Sigmoid colon (tissue), 4 donors: Measurements from ENCODE around the gene STARD9.

ENCODE experiments used
- POLR2AphosphoS5 ChIP-seq, 4 donors: sonication (generic); formaldehyde crosslinking; IDR thresholded peaks; one replicate each; pipeline ENCODE4 v1.6.1; 2017; ENCODE audit warnings: antibody characterized with exemption in 4 of 4
- TF ChIP-seq, protein P1 (sequence below), 4 experiments: fragments of 450-650 bp in 3 of 4; fragments of 200-600 bp in 1 of 4; IDR thresholded peaks; one replicate each; pipeline ENCODE4 v1.5.1; 2016 to 2019; ENCODE audit warnings: antibody characterized with exemption in 4 of 4, mild to moderate bottlenecking in 3 of 4, moderate library complexity in 2 of 4

DNA sequence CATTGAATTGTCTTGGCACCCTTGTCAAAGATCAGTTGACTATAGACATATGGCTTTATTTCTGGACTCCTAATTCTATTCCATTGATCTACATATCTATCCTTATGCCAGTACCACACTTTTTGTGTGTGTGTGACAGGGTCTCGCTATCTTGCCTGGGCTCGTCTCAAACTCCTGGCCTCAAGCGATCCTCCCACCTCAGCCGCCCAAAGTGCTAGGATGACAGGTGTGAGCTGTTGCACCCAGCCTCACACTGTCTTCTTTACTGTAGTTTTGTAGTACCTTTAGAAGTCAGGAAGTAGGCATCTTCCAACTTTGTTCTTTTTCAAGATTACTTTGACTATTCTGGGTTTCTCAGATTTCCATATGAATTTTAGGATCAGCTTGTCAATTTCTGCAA is 137.2 kb downstream of the STARD9 start:
- TF ChIP-seq, protein P1, sequence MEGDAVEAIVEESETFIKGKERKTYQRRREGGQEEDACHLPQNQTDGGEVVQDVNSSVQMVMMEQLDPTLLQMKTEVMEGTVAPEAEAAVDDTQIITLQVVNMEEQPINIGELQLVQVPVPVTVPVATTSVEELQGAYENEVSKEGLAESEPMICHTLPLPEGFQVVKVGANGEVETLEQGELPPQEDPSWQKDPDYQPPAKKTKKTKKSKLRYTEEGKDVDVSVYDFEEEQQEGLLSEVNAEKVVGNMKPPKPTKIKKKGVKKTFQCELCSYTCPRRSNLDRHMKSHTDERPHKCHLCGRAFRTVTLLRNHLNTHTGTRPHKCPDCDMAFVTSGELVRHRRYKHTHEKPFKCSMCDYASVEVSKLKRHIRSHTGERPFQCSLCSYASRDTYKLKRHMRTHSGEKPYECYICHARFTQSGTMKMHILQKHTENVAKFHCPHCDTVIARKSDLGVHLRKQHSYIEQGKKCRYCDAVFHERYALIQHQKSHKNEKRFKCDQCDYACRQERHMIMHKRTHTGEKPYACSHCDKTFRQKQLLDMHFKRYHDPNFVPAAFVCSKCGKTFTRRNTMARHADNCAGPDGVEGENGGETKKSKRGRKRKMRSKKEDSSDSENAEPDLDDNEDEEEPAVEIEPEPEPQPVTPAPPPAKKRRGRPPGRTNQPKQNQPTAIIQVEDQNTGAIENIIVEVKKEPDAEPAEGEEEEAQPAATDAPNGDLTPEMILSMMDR (IDR thresholded peaks at IDR 0.05), result no peak
- TF ChIP-seq POLR2AphosphoS5 (IDR thresholded peaks at IDR 0.05), result no peak
